GM12872 (cell line): ENCODE data around the gene RPS19BP1.

Source experiments
- CTCF ChIP-seq: IDR thresholded peaks from 3 replicates; pipeline ENCODE4 v1.5.1; 2011; ENCODE audit warnings: low read depth, mild to moderate bottlenecking, low read length, moderate library complexity; ENCODE audit not compliant: insufficient read depth

Gene RPS19BP1

GRCh38 chr22:39512026-39512425, 20.5 kb downstream of the RPS19BP1 start:
- TF ChIP-seq CTCF: no peak

GRCh38 chr22:39511226-39511625, 21.3 kb downstream of the RPS19BP1 start:
- TF ChIP-seq CTCF: no peak

- no peak for TF ChIP-seq CTCF
These were observed 21.9 kb downstream of the RPS19BP1 start for GRCh38 chr22:39510529-39511149.

- no peak for TF ChIP-seq CTCF
These were observed 24.2 kb downstream of the RPS19BP1 start for GRCh38 chr22:39508393-39508792.

- no peak for TF ChIP-seq CTCF
These were observed 28.5 kb downstream of the RPS19BP1 start for GRCh38 chr22:39504071-39504470.

GRCh38 chr22:39503630-39504029, 28.9 kb downstream of the RPS19BP1 start:
- 0 out of 3 replicates have a peak, but pooled peaks have one; percentile 17 for TF ChIP-seq CTCF

- no peak for TF ChIP-seq CTCF
These were observed 29.6 kb downstream of the RPS19BP1 start for GRCh38 chr22:39502789-39503409.
